ENCODE data around the gene GTF2H2C.
"Not testable (repeated sequence)": the region's sequence is repeated elsewhere in the genome, so short reads cannot be mapped to it uniquely, and the experiment has no call there.

Gene GTF2H2C

DNA sequence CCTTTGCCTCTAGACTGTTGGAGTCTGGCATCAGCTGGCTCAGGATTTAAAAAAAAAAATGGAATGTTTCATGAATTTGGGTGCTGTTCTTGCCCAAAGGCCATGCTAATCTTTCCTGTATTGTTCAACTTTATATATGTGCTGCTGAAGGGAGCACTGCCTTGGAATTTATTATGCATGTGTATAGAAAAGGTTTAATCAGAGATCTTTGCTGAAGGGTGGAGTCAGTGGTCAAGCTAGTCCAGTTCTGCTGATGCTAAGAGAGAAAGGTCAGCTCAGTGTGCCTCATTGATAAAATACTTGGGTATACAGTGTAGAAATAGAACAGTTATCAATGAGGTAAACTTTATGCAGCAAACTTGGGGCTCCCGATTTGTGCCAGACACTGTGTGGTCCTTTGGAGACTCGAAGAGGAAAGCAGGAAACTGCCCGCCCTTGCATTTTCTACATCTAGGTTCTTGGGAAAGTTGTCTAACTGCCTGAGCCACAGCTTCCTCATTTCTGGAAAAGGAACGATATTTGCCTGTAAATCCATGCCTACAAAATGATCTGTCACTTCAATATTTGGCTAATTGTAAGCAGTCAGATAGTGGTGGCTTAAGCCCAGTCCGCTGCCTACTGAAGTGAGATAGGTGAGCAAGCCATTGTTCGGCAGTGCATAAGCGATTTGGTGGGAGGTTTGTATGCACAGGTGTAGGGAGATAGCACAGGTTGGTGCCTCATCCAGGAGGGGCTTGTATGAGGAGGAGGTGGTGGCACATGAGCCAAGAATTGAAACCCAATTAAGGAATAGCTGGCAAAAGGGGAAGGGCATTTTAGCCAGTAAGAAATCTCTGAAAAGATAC lies 29.2 kb upstream of the GTF2H2C start:
- DNase-seq (ENCODE audit: low spot score), result no peak
- TF ChIP-seq, protein P1, sequence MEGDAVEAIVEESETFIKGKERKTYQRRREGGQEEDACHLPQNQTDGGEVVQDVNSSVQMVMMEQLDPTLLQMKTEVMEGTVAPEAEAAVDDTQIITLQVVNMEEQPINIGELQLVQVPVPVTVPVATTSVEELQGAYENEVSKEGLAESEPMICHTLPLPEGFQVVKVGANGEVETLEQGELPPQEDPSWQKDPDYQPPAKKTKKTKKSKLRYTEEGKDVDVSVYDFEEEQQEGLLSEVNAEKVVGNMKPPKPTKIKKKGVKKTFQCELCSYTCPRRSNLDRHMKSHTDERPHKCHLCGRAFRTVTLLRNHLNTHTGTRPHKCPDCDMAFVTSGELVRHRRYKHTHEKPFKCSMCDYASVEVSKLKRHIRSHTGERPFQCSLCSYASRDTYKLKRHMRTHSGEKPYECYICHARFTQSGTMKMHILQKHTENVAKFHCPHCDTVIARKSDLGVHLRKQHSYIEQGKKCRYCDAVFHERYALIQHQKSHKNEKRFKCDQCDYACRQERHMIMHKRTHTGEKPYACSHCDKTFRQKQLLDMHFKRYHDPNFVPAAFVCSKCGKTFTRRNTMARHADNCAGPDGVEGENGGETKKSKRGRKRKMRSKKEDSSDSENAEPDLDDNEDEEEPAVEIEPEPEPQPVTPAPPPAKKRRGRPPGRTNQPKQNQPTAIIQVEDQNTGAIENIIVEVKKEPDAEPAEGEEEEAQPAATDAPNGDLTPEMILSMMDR (IDR thresholded peaks at IDR 0.05; ENCODE audit: extremely low read depth, insufficient read depth, missing control alignments), result no peak
- in situ Hi-C loops (cut with MboI; ENCODE audit: low pct_unique_long_range_greater_than_20kb, low sequenced_read_pairs, unreplicated experiment), result no loop called here

DNA sequence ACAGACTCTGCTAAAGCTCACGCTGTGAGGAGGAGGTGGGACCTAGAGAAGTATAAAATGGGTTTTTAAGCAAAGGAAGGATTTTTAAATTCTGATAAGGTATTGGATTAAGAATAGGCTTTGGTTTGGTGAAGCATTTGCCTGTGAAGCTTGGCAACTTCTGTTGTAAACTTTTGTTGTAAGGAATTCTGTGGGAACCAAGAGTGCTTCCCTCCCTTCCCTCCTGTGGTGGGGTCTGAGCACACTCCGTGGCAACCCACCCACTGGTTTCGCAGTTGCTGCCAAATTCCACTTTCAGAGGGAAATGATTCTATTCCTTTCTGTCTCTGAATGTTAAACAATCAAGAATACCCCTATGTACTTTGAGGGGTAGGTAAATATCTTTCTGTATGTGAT lies 28.6 kb upstream of the GTF2H2C start:
- TF ChIP-seq, protein P1 (IDR thresholded peaks at IDR 0.05; ENCODE audit: extremely low read depth, insufficient read depth, missing control alignments), result no peak
- DNase-seq (ENCODE audit: low spot score), result no peak
- in situ Hi-C loops (cut with MboI; ENCODE audit: low pct_unique_long_range_greater_than_20kb, low sequenced_read_pairs, unreplicated experiment), result no loop called here

DNA sequence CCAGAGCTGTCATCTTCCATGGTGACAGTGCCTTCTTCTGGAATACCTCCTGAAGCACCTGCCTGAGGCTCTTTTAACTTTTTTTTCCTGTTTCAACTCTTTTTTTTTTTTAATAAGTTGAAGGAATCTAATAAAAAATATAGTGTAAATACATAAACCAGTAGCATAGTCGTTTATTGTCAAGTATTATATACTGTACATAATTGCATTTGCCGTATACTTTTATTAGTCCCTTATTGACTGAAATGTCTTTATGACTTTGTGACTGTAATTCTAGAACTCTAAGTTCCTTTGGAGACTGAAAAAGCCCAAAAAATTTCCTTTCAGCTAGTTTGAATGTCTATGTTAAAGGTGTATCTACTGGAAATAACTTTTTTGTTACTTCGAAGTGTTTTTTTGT lies 22.1 kb upstream of the GTF2H2C start:
- in situ Hi-C loops (cut with MboI; ENCODE audit: low pct_unique_long_range_greater_than_20kb, low sequenced_read_pairs, unreplicated experiment), result not testable (repeated sequence)

DNA sequence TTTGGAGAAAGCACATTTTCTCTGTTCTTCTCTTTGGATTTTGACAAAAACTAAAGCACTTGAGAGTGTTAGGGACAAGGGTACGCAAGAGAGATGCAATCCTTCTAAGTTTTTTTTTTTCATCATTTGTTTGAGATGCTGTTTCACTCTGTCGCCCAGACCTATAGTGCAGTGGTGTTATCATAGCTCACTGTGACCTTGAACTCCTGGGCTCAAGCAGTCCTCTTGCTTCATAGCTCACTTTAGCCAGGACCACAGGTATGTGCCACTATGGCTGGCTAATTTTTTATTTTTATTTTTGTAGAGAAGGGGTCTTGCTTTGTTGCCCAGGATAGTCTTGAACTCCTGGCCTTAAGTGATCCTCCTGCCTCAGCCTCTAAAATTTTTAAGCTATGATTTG lies 21.3 kb upstream of the GTF2H2C start:
- DNase-seq (ENCODE audit: low spot score); in situ Hi-C loops (cut with MboI; ENCODE audit: low pct_unique_long_range_greater_than_20kb, low sequenced_read_pairs, unreplicated experiment): not testable (repeated sequence)

More for the DNA sequence above, 22.1 kb upstream of the GTF2H2C start:
- DNase-seq (ENCODE audit: low spot score), result not testable (repeated sequence)

DNA sequence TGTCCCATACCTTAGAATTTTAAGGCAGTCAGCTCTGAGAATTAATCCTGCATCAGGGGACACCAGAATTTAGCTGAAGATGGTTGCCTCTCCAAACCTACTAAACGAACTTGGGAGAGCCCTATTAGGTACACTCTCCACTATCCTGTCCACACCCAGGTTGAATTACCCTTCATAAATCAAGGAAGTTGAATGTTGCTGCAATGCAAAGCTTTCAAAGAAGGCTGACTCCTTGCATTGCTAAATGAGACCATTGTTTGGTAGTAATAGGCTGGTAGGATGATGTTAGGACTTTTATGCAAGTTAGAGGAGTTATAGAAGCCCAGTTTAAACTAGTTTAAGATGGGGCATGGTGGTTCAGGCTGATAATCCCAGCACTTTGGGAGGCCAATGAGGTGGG lies 18.6 kb upstream of the GTF2H2C start:
- DNase-seq (ENCODE audit: low spot score); in situ Hi-C loops (cut with MboI; ENCODE audit: low pct_unique_long_range_greater_than_20kb, low sequenced_read_pairs, unreplicated experiment): not testable (repeated sequence)

DNA sequence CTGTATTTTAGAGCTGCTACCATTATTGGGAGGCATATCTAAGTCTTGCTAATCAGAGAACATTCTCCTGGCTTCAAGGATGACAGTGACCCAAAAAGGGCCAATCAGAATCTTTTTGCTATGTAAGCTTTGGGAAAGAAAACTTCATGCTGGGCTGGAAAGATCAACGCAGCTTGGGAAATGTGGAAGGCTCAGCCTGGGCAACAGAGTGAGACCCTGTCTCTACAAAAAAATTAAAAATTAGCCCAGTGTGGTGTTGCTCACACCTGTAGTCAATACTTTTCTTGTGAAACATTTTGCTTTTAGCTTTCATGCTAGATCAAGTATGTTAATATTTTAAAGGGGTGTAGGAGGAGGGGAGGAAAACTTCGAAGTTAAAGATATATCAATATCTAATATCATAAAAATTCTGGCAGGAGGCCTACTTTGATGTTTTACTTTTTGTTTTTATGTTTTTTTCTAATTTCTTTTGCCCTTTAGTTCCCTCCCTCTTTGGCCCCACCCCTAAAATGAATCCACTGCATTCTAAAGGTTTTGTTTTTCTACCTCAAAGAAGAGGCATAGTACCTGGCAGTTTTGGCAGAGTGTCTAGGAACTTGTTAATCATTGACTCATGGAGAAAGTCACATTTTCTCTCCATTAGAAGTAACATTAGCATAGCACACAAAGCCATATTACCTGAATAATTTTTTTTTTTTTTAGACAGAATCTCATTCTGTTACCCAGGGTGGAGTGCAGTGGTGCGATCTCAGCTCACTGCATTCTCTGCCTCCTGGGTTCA lies 17.0 kb upstream of the GTF2H2C start:
- in situ Hi-C loops (cut with MboI; ENCODE audit: low pct_unique_long_range_greater_than_20kb, low sequenced_read_pairs, unreplicated experiment); DNase-seq (ENCODE audit: low spot score): not testable (repeated sequence)

DNA sequence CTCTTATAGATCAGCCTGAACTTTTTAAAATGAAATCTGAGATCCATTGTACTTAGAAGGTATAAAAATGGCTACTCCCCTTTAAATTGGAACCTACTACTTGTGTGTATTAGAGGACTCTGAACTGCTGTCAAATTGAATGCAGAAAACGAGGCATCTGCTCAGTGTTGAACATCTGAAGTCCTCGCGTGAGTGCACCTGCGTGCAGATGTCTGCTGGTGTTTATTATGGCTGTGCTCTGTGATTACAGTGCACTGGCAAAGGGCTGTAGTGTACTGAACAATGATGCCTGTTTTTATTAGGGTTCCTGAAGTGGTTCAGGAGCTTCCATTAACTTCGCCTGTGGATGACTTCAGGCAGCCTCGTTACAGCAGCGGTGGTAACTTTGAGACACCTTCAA lies 15.4 kb upstream of the GTF2H2C start:
- not testable (repeated sequence) for DNase-seq (ENCODE audit: low spot score)

DNA sequence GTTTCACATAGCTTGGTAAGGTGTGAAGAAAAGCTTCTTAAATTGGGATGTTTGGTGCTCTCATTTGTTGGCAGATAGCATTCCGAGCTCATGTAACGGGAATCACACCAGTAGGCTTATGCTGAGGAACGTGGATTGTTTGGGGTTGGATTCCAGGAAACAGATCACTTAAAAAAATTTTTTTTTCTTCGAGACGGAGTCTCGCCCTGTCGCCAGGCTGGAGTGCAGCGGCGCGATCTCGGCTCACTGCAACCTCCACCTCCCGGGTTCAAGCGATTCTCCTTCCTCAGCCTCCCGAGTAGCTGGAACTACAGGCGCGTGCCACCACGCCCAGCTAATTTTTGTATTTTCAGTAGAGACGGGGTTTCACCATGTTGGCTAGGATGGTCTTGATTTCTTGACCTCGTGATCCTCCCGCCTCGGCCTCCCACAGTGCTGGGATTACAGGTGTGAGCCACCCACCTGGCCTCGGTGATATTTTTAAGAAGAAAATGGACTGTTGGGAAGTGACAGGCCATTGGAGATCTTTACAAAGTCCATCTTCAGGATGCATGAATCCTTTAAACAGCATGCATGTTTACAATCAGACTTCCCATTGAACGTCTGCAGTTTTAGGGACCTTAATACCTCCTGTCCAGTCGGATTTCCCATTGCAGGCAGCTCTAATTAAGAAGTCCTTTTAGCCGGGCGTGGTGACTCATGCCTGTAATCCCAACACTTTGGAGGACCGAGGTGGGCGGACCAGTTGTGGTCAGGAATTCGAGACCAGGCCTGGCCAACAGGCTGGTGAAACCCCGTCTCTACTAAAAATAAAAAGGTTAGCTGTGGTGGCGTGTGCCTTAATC lies 818 bp downstream of the GTF2H2C start:
- not testable (repeated sequence) for DNase-seq (ENCODE audit: low spot score)

More for the DNA sequence above, 15.4 kb upstream of the GTF2H2C start:
- in situ Hi-C loops (cut with MboI; ENCODE audit: low pct_unique_long_range_greater_than_20kb, low sequenced_read_pairs, unreplicated experiment), result not testable (repeated sequence)

DNA sequence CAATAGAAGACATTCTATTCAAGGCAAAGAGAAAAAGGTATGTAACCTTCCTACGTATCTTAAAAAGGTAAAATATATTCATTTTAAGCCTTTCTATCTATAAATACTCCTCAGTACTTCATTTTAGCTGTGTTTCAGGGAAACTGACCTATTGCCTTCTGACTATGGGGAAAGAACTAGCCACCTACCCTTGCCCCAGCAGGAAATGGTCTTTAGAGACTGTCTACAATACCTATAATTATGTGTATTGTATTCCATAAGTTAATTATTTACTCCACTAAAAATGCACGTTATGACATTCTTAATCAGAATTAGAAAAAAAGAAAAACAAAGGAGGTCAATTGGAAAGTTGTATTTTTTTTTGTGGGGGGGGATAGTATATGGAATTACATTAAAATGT lies 6.2 kb downstream of the GTF2H2C start:
- in situ Hi-C loops (cut with MboI; ENCODE audit: low pct_unique_long_range_greater_than_20kb, low sequenced_read_pairs, unreplicated experiment); DNase-seq (ENCODE audit: low spot score): not testable (repeated sequence)

More for the DNA sequence above, 818 bp downstream of the GTF2H2C start:
- in situ Hi-C loops (cut with MboI; ENCODE audit: low pct_unique_long_range_greater_than_20kb, low sequenced_read_pairs, unreplicated experiment), result not testable (repeated sequence)

DNA sequence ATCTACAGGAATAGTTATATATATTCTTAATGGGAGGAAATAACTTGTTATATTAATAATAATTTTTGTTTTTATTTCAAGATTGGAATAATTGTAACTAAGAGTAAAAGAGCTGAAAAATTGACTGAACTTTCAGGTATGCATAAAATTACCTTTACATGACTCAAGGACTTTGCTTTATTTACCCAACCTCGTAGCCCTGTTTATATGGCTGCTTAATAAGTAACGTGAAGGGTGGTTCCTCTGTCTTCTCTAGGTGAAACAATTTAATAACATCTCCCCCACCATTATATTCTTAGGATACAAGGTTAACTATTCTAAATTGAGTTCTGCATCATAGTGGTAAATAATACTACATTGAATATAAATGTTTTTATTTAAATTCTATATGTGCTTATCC lies 8.1 kb downstream of the GTF2H2C start:
- in situ Hi-C loops (cut with MboI; ENCODE audit: low pct_unique_long_range_greater_than_20kb, low sequenced_read_pairs, unreplicated experiment); DNase-seq (ENCODE audit: low spot score): not testable (repeated sequence)

DNA sequence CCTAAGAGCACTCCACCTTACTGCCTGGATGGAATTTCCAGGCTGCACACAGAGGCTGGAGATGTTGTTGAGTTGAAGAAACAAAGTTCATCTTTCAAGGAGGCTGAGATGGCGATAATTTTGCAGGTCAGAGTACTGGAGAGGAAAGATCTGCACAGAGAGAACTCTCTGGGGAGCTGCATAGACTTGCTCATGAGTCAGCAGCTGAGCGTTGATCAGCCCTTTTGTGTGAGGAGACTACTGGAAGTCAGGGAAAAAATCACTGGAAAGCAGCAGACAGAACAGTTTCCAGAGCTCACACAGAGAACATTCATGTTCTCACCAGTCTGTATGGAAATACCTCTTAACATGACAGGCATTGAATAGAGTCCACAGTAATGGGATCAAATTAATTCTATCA lies 23.4 kb downstream of the GTF2H2C start:
- in situ Hi-C loops (cut with MboI; ENCODE audit: low pct_unique_long_range_greater_than_20kb, low sequenced_read_pairs, unreplicated experiment); DNase-seq (ENCODE audit: low spot score): not testable (repeated sequence)

DNA sequence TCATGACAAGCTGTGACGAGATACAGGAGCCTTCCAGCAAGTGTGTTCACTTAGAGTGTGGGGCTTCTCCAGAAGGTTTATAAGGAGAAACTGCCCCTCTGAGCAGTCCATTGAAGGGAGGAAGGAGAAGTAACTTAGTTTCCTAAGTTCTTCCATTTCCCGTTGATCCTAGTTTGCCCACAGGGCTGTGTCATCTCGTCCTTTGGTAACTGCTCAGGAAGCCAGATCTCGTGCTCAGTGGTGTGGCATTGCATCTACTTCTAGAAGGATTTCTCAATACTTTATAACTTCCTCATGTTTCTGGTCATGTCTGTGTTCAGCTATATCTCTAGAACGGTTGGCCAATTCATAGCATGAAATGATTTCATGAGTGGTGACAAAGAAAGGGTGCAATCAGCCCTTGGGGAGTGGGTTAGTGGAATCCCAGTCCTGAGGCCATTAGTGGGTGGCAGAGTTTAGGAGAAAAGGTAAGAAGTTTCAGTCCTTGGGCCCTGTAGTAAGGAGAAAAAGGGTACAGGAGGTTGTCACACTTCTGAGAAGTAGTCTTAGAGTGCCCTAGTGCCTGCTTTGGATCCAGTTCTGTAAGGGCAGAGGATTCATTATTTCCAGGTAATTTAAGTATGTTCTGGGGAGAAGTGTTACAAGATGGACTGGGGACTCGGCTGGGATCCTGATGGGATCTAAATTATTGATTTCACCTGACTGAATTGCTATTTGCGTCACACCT lies 36.3 kb downstream of the GTF2H2C start:
- not testable (repeated sequence) for DNase-seq (ENCODE audit: low spot score)

DNA sequence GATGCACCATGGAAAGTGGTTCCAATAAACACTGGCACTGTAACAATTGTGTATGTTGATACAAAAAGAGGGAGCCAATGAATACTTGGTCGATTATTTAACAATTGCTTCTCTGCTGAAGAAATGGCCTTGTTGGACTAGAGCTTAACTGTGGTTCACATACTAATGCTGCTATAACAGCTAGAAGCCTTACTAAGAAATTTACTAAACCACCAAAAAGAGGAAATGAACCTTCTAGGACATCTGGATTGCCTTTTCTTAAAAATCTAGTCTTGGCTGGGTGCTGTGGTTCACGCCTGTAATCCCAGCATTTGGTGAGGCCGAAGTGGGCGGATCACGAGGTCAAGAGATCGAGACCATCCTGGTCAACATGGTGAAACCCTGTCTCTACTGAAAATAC lies 42.0 kb downstream of the GTF2H2C start:
- in situ Hi-C loops (cut with MboI; ENCODE audit: low pct_unique_long_range_greater_than_20kb, low sequenced_read_pairs, unreplicated experiment); DNase-seq (ENCODE audit: low spot score): not testable (repeated sequence)

More for the DNA sequence above, 36.3 kb downstream of the GTF2H2C start:
- in situ Hi-C loops (cut with MboI; ENCODE audit: low pct_unique_long_range_greater_than_20kb, low sequenced_read_pairs, unreplicated experiment), result not testable (repeated sequence)

DNA sequence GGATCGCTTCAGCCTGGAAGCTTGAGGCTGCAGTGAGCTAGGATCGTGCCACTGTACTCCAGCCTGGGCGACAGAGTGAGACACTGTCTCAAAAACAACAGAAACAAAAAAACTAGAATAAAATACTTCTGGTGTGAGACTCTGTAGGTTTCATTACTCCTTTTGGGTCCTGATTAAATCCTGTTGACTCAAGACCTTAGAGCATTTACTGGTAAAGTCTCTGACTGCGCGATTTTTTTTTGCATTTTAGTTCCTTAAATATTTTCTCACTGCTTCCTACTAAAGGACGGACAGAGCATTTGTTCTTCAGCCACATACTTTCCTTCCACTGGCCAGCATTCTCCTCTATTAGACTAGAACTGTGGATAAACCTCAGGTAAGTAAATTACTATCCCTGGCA lies 46.8 kb downstream of the GTF2H2C start:
- DNase-seq (ENCODE audit: low spot score); in situ Hi-C loops (cut with MboI; ENCODE audit: low pct_unique_long_range_greater_than_20kb, low sequenced_read_pairs, unreplicated experiment): not testable (repeated sequence)

Measured in GM13977 (cell line).